HCT116 (cell line): ENCODE results near the gene TMEM175. TPM values are rescaled to one million over a fixed set of nuclear protein-coding genes. Genes with fewer than 3 reads are reported as not detected.

Source experiments
- ATAC-seq: fragments of 200-7000 bp; cut with Tn5 transposase; 2 replicates; pipeline ENCODE4 v1.9.1; 2020; ENCODE audit warnings: mild to moderate bottlenecking, moderate library complexity
- BruUV-seq: library from RNA; stranded (reverse); fragments of 400-500 nt; replicated peaks from 2 replicates; lab custom pipeline; 2021; lab: Mats Ljungman, UMichigan
- CTCF ChIA-PET: fragments of 300-600 bp; sonication (Branson Sonifier 250); formaldehyde crosslinking; loops from one replicate; lab custom pipeline; 2021; ENCODE audit warnings: antibody characterized with exemption; lab: Charles Lee
- POLR2A ChIA-PET: fragments of 300-600, 350-600 bp; sonication (Branson Sonifier 250); formaldehyde crosslinking; loops from one replicate; lab custom pipeline; 2021; ENCODE audit warnings: antibody characterized with exemption; lab: Charles Lee
- RAD21 ChIA-PET, 2 experiments: fragments of 300-600 bp; sonication (Branson Sonifier 250); formaldehyde crosslinking; loops; one replicate each; lab custom pipeline; 2023; ENCODE audit warnings: low total read pairs in 2 of 2; ENCODE audit not compliant: uncharacterized antibody in 2 of 2, unreplicated experiment in 2 of 2, low non-redundant PET in 1 of 2; lab: Charles Lee
- DNase-seq: peaks from one replicate; pipeline ENCODE4 v3.0.0-alpha.2; 2010; ENCODE audit warnings: low read depth, low spot score
- H2AFZ ChIP-seq: fragments of 200-600 bp; shearing (Covaris generic), sonication (generic); 2 replicates; pipeline ENCODE4 v1.6.1; 2017; ENCODE audit warnings: low read depth, mixed run types, mixed read lengths, antibody characterized with exemption, low read length; ENCODE audit not compliant: poor library complexity, severe bottlenecking
- H3K27ac ChIP-seq: 2 replicates; pipeline ENCODE4 v1.5.1; 2012; ENCODE audit warnings: low read depth, low read length
- H3K27me3 ChIP-seq: fragments of 200-600 bp; sonication (generic); 2 replicates; pipeline ENCODE4 v1.6.1; 2016; ENCODE audit warnings: mixed run types, low read length, mixed read lengths; ENCODE audit not compliant: insufficient read depth
- H3K36me3 ChIP-seq, 2 experiments: fragments of 200-500 bp in 1 of 2; fragments of 200-600 bp in 1 of 2; sonication (Bioruptor generic) in 1 of 2; sonication (generic) in 1 of 2; 2 replicates each; pipeline versions ENCODE4 v1.5.1 to v1.6.1; 2014 to 2016; ENCODE audit warnings: low read length in 2 of 2, inconsistent platforms in 1 of 2, mixed read lengths in 1 of 2, mixed run types in 1 of 2; ENCODE audit not compliant: insufficient read depth in 2 of 2, control insufficient read depth in 1 of 2
- H3K4me1 ChIP-seq, 2 experiments: fragments of 200-600 bp in 1 of 2; sonication (generic) in 1 of 2; 2 replicates each; pipeline versions ENCODE4 v1.5.1 to v1.6.1; 2012 to 2017; ENCODE audit warnings: low read length in 2 of 2, inconsistent platforms in 1 of 2, mild to moderate bottlenecking in 1 of 2, mixed read lengths in 1 of 2, mixed run types in 1 of 2, moderate library complexity in 1 of 2; ENCODE audit not compliant: insufficient read depth in 2 of 2, control insufficient read depth in 1 of 2
- H3K4me2 ChIP-seq: fragments of 200-600 bp; sonication (generic); 2 replicates; pipeline ENCODE4 v1.6.1; 2017; ENCODE audit warnings: mixed run types, low read length, mixed read lengths
- H3K4me3 ChIP-seq, 2 experiments: fragments of 200-600 bp in 1 of 2; sonication (generic) in 1 of 2; replicated peaks in 1 of 2; 2 replicates each; pipeline ENCODE4 v1.5.1; 2011 to 2016; ENCODE audit warnings: low read length in 2 of 2, control low read depth in 1 of 2, low read depth in 1 of 2, mild to moderate bottlenecking in 1 of 2, mixed read lengths in 1 of 2, mixed run types in 1 of 2
- H3K79me2 ChIP-seq: fragments of 200-600 bp; sonication (generic); 2 replicates; pipeline ENCODE4 v1.6.1; 2017; ENCODE audit warnings: mild to moderate bottlenecking, mixed run types, low read length, moderate library complexity, mixed read lengths; ENCODE audit not compliant: insufficient read depth
- H3K9ac ChIP-seq: fragments of 200-600 bp; sonication (generic); 2 replicates; pipeline ENCODE4 v1.6.1; 2016; ENCODE audit warnings: low read length, mixed read lengths
- H3K9me2 ChIP-seq: fragments of 200-600 bp; sonication (generic), shearing (Covaris generic); 2 replicates; pipeline ENCODE4 v1.6.1; 2017; ENCODE audit warnings: mixed run types, mild to moderate bottlenecking, moderate library complexity; ENCODE audit not compliant: insufficient read depth
- H3K9me3 ChIP-seq, 2 experiments: fragments of 200-500 bp in 1 of 2; fragments of 200-600 bp in 1 of 2; sonication (Bioruptor generic) in 1 of 2; sonication (generic) in 1 of 2; 2 replicates each; pipeline ENCODE4 v1.6.1; 2014 to 2017; ENCODE audit warnings: low read length in 2 of 2, mixed read lengths in 2 of 2, inconsistent platforms in 1 of 2, low read depth in 1 of 2, mild to moderate bottlenecking in 1 of 2, mixed run types in 1 of 2, moderate library complexity in 1 of 2; ENCODE audit not compliant: control insufficient read depth in 1 of 2, insufficient read depth in 1 of 2
- H4K20me1 ChIP-seq: fragments of 200-600 bp; sonication (generic), shearing (Covaris generic); 2 replicates; pipeline ENCODE4 v1.6.1; 2017; ENCODE audit warnings: mixed run types, mild to moderate bottlenecking, moderate library complexity; ENCODE audit not compliant: insufficient read depth
- ATF3 ChIP-seq: IDR thresholded peaks from 2 replicates; pipeline ENCODE4 v1.6.1; 2012
- CBX3 ChIP-seq: IDR thresholded peaks from 2 replicates; pipeline ENCODE4 v1.6.1; 2012; ENCODE audit warnings: low read depth
- ELF1 ChIP-seq: IDR thresholded peaks from 2 replicates; pipeline ENCODE4 v1.6.1; 2012; ENCODE audit warnings: low read depth, borderline replicate concordance
- EZH2 ChIP-seq: fragments of 200-600 bp; sonication (generic); IDR thresholded peaks from 2 replicates; pipeline ENCODE4 v1.6.1; 2017; ENCODE audit warnings: antibody characterized with exemption, mixed run types
- EZH2phosphoT487 ChIP-seq: fragments of 200-600 bp; IDR thresholded peaks from 2 replicates; pipeline ENCODE4 v1.6.1; 2018; ENCODE audit warnings: antibody characterized with exemption, borderline replicate concordance
- POLR2AphosphoS5 ChIP-seq: IDR thresholded peaks from 2 replicates; pipeline ENCODE4 v1.6.1; 2011; ENCODE audit warnings: mild to moderate bottlenecking, low read depth, low read length, moderate library complexity
- RAD21 ChIP-seq: IDR thresholded peaks from 2 replicates; pipeline ENCODE4 v1.6.1; 2012; ENCODE audit warnings: low read depth, mild to moderate bottlenecking
- SIN3A ChIP-seq: IDR thresholded peaks from 2 replicates; pipeline ENCODE4 v1.6.1; 2012; ENCODE audit warnings: low read depth
- SRF ChIP-seq: IDR thresholded peaks from 2 replicates; pipeline ENCODE4 v1.6.1; 2012; ENCODE audit warnings: low read depth
- ZNF274 ChIP-seq: fragments of 200-500 bp; sonication (Bioruptor generic); IDR thresholded peaks from 2 replicates; pipeline ENCODE4 v1.6.1; 2014; ENCODE audit warnings: mild to moderate bottlenecking, low read depth, low read length, inconsistent platforms
- intact Hi-C: fragments of 100-400 bp; cut with micrococcal nuclease; formaldehyde crosslinking; loops from 2 replicates; pipeline ENCODE4 v1.10.0; 2022
- total RNA-seq: library from RNA; stranded (reverse); gene quantifications from one replicate; pipeline ENCODE4 v1.2.1, GENCODE V29; 2021; ENCODE audit not compliant: unreplicated experiment
- TF ChIP-seq, protein P1 (sequence below): IDR thresholded peaks from 2 replicates; pipeline ENCODE4 v1.6.1; 2012; ENCODE audit warnings: low read depth

Gene TMEM175
- total RNA-seq, 1 experiment from 2014 or later: 17.5 TPM

- DNase-seq: no peak
- TF ChIP-seq, protein P1, sequence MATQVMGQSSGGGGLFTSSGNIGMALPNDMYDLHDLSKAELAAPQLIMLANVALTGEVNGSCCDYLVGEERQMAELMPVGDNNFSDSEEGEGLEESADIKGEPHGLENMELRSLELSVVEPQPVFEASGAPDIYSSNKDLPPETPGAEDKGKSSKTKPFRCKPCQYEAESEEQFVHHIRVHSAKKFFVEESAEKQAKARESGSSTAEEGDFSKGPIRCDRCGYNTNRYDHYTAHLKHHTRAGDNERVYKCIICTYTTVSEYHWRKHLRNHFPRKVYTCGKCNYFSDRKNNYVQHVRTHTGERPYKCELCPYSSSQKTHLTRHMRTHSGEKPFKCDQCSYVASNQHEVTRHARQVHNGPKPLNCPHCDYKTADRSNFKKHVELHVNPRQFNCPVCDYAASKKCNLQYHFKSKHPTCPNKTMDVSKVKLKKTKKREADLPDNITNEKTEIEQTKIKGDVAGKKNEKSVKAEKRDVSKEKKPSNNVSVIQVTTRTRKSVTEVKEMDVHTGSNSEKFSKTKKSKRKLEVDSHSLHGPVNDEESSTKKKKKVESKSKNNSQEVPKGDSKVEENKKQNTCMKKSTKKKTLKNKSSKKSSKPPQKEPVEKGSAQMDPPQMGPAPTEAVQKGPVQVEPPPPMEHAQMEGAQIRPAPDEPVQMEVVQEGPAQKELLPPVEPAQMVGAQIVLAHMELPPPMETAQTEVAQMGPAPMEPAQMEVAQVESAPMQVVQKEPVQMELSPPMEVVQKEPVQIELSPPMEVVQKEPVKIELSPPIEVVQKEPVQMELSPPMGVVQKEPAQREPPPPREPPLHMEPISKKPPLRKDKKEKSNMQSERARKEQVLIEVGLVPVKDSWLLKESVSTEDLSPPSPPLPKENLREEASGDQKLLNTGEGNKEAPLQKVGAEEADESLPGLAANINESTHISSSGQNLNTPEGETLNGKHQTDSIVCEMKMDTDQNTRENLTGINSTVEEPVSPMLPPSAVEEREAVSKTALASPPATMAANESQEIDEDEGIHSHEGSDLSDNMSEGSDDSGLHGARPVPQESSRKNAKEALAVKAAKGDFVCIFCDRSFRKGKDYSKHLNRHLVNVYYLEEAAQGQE: no peak
- TF ChIP-seq ZNF274 (no peak), EZH2 (no peak), ELF1 (no peak)
- ChIA-PET CTCF (no interaction called here), POLR2A (no interaction called here), RAD21 (no interaction called here)
- Histone ChIP-seq H3K4me3 (no peak overlapping the region), H3K9me2 (no peaks in the 10 kb centered on the region), H3K79me2 (no peaks in the 10 kb centered on the region), H3K27ac (no peak overlapping the region), H3K27me3 (no peaks in the 10 kb centered on the region), H2AFZ (no peak overlapping the region), H3K36me3 (no peaks in the 10 kb centered on the region), H3K9ac (no peak overlapping the region), H3K4me2 (no peak overlapping the region), H3K4me1 (no peaks in the 10 kb centered on the region), H4K20me1 (no peaks in the 10 kb centered on the region), H3K9me3 (no peaks in the 10 kb centered on the region)
- intact Hi-C loops: no loop called here
- no TSS peak for BruUV-seq
- ATAC-seq: no peak
These were observed 16.1 kb downstream of the TMEM175 start for GRCh38 chr4:948101-948935.

- ATAC-seq (no peak), DNase-seq (no peak)
- no peak overlapping the region for H2AFZ ChIP-seq
- H3K9me3 ChIP-seq: no peaks in the 10 kb centered on the region
- ChIA-PET RAD21 (no interaction called here), CTCF (no interaction called here), POLR2A (no interaction called here)
- H3K36me3 ChIP-seq: no peaks in the 10 kb centered on the region
- no peaks in the 10 kb centered on the region for H3K9me2 ChIP-seq
- no TSS peak for BruUV-seq
- H3K4me3 ChIP-seq: no peak overlapping the region
- no peak overlapping the region for H3K9ac ChIP-seq
- no peaks in the 10 kb centered on the region for H3K79me2 ChIP-seq
- intact Hi-C loops: no loop called here
- no peaks in the 10 kb centered on the region for H3K27me3 ChIP-seq
- no peaks in the 10 kb centered on the region for H4K20me1 ChIP-seq
- H3K4me1 ChIP-seq: no peaks in the 10 kb centered on the region
- H3K4me2 ChIP-seq: no peak overlapping the region
- no peak overlapping the region for H3K27ac ChIP-seq
- TF ChIP-seq RAD21 (no peak), ZNF274 (no peak), EZH2phosphoT487 (no peak), POLR2AphosphoS5 (no peak), SIN3A (no peak), CBX3 (no peak), EZH2 (no peak), ELF1 (no peak), SRF (no peak), ATF3 (no peak)
- TF ChIP-seq, protein P1: no peak
These were observed 16.7 kb downstream of the TMEM175 start for GRCh38 chr4:948936-949300.
